ENCODE data around the gene ZNF668. TPM values are rescaled to one million over a fixed set of nuclear protein-coding genes. Genes with fewer than 3 reads are reported as not detected.

ZNF668 gene
- total and polyA plus RNA-seq, 2 of the 13 experiments (the other 11 are each of a cell fraction or from before 2014, with no cell fraction given), result 3.8 to 9.8 TPM

DNA sequence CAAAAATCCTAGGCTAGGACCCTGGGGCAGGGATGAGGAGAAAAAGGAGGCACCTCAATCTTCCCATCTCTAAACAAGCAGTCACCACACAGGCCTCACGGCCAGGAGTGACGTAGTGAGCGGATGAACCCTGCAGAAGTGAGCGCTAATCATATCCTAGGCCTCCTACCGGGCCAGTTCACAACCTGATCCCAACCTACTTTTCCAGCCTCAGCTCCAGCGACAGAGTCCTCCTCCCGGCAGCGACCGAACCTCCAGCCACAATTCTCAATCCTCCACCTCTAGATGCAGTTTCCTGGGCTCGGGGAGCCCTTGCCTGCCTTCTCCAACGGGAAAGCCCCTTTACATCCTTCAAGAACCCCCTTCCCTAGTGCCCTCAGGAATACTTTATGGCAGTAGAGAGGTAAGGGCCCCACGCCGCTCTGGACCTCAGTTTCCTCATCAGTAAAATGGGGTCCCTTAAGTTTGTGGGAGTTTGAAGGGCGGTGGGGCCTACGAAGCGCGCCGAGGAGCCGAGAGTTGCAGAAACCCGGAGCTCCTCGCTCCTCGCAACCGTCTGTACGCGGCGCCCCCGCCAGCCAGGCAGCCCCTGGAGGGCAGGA is 1.4 kb downstream of the ZNF668 start (continued):
- TF ChIP-seq HMGXB4 (CRISPR knock-in tag; IDR thresholded peaks at IDR 0.05; ENCODE audit: borderline replicate concordance in 1 of 2, low read depth in 1 of 2) (peak; percentile 2 to 8; a peak in 2 of 4 replicates), CEBPG (CRISPR knock-in tag; IDR thresholded peaks at IDR 0.05) (no peak), TRIM22 (IDR thresholded peaks at IDR 0.05) (no peak), ZNF382 (CRISPR knock-in tag; IDR thresholded peaks at IDR 0.05; ENCODE audit: borderline replicate concordance) (no peak), RFXANK (CRISPR knock-in tag; IDR thresholded peaks at IDR 0.05) (no peak), ZNF776 (CRISPR knock-in tag; IDR thresholded peaks at IDR 0.05) (no peak), ONECUT2 (CRISPR knock-in tag; IDR thresholded peaks at IDR 0.05) (no peak), CREM (IDR thresholded peaks at IDR 0.05) (peak; percentile 46; the same call in 1 of the 2 replicates), CREM (CRISPR knock-in tag; IDR thresholded peaks at IDR 0.05) (no peak), TRIM24 (CRISPR knock-in tag; IDR thresholded peaks at IDR 0.05) (no peak), PTBP1 (IDR thresholded peaks at IDR 0.05; ENCODE audit: low read depth, low read length, poor library complexity, severe bottlenecking) (no peak), ADNP (CRISPR knock-in tag; IDR thresholded peaks at IDR 0.05) (no peak), MIER2 (CRISPR knock-in tag; IDR thresholded peaks at IDR 0.05) (no peak), ZNF180 (CRISPR knock-in tag; IDR thresholded peaks at IDR 0.05; ENCODE audit: borderline replicate concordance, low read depth) (no peak), TCF7 (IDR thresholded peaks at IDR 0.05; ENCODE audit: low read depth) (no peak), ZKSCAN8 (CRISPR knock-in tag; IDR thresholded peaks at IDR 0.05; ENCODE audit: borderline replicate concordance) (no peak), PCBP1 (IDR thresholded peaks at IDR 0.05; ENCODE audit: borderline replicate concordance, low read depth, low read length) (no peak), ZNF558 (CRISPR knock-in tag; IDR thresholded peaks at IDR 0.05; ENCODE audit: borderline replicate concordance) (no peak), ZNF570 (CRISPR knock-in tag; IDR thresholded peaks at IDR 0.05; ENCODE audit: borderline replicate concordance) (no peak), ZNF792 (CRISPR knock-in tag; IDR thresholded peaks at IDR 0.05) (no peak; the same call in 1 of the 2 replicates)
- TF ChIP-seq, protein P1, sequence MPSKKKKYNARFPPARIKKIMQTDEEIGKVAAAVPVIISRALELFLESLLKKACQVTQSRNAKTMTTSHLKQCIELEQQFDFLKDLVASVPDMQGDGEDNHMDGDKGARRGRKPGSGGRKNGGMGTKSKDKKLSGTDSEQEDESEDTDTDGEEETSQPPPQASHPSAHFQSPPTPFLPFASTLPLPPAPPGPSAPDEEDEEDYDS (CRISPR knock-in tag; IDR thresholded peaks at IDR 0.05), result no peak
- TF ChIP-seq, protein P2, sequence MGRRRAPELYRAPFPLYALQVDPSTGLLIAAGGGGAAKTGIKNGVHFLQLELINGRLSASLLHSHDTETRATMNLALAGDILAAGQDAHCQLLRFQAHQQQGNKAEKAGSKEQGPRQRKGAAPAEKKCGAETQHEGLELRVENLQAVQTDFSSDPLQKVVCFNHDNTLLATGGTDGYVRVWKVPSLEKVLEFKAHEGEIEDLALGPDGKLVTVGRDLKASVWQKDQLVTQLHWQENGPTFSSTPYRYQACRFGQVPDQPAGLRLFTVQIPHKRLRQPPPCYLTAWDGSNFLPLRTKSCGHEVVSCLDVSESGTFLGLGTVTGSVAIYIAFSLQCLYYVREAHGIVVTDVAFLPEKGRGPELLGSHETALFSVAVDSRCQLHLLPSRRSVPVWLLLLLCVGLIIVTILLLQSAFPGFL (CRISPR knock-in tag; IDR thresholded peaks at IDR 0.05), result no peak
- TF ChIP-seq, protein P3, sequence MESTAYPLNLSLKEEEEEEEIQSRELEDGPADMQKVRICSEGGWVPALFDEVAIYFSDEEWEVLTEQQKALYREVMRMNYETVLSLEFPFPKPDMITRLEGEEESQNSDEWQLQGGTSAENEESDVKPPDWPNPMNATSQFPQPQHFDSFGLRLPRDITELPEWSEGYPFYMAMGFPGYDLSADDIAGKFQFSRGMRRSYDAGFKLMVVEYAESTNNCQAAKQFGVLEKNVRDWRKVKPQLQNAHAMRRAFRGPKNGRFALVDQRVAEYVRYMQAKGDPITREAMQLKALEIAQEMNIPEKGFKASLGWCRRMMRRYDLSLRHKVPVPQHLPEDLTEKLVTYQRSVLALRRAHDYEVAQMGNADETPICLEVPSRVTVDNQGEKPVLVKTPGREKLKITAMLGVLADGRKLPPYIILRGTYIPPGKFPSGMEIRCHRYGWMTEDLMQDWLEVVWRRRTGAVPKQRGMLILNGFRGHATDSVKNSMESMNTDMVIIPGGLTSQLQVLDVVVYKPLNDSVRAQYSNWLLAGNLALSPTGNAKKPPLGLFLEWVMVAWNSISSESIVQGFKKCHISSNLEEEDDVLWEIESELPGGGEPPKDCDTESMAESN (CRISPR knock-in tag; conservative IDR thresholded peaks at IDR 0.05), result no peak
- TF ChIP-seq, protein P4, sequence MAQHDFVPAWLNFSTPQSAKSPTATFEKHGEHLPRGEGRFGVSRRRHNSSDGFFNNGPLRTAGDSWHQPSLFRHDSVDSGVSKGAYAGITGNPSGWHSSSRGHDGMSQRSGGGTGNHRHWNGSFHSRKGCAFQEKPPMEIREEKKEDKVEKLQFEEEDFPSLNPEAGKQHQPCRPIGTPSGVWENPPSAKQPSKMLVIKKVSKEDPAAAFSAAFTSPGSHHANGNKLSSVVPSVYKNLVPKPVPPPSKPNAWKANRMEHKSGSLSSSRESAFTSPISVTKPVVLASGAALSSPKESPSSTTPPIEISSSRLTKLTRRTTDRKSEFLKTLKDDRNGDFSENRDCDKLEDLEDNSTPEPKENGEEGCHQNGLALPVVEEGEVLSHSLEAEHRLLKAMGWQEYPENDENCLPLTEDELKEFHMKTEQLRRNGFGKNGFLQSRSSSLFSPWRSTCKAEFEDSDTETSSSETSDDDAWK (CRISPR knock-in tag; IDR thresholded peaks at IDR 0.05), result no peak

All from HepG2 (cell line).